Measurements from ENCODE around the gene MDFIC.
A peak's percentile ranks its signal among the peaks of the same experiment; 100 is the strongest.
"Not testable (repeated sequence)": the region's sequence is repeated elsewhere in the genome, so short reads cannot be mapped to it uniquely, and the experiment has no call there.

The MDFIC gene

GRCh38 chr7:114922026-114922651 is at the start of gene MDFIC:
Gene MDFIC, plus strand, starts transcription at chr7:114922094. Its CDS starts 940 bp downstream, at chr7:114923034.
- DNase-seq: peak; percentile 85

DNA sequence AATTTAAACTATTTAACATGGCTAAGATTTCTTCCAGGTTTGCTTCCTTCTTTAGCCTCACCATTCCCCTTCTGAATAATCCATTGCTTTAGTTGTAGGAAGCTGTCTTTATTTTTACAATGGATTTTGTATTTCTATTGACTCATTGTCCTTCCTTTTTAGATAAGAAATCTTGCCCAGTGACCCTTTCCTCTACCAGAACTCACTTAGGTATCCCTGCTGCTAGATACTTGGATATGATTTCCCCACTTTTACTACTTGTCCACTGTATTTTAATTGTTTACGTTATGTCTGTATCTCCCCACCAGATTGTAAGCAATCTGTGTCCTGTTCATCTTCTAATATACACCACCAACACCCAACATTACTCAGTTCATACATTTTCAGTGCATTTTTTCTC is 47.7 kb upstream of the MDFIC start:
- DNase-seq: no peak

DNA sequence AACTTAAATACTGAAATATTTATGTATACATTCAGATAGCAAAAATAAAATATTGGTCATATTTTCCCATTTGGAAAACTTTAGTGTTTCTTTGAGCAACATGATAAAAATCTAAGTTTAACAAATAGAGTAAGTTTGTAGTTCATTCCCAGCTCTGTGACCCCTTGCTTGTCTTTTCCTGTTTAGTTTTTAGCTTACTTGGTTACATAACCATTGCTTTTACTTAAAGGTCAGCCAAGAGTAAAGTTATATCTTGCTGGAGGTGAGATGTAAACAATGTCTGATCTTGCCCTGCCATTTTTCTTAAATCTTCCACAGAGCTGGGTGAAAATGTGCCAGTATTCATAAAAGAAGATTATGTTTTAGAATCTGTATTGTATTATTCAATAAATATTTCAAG is 46.7 kb upstream of the MDFIC start:
- no peak for DNase-seq

DNA sequence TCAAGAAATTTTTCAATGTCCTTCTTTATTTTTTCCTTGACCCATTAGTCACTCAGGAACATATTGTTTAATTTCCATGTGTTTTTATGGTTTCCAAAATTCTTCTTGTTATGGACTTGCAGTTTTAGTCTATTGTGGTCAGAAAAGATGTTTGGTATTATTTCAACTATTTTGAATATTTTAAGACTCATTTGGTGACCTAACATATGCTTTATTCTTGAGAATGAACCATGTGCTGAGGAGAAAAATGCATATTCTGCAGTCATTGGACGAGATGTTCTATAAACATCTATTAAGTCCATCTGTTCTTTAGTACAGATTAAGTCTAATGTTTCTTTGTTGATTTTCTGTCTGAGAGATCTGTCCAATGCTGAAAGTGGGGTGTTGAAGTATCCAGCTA is 42.3 kb upstream of the MDFIC start:
- DNase-seq: no peak

- no peak for DNase-seq
Measured at GRCh38 chr7:114885836-114886235, 36.1 kb upstream of the MDFIC start.

DNA sequence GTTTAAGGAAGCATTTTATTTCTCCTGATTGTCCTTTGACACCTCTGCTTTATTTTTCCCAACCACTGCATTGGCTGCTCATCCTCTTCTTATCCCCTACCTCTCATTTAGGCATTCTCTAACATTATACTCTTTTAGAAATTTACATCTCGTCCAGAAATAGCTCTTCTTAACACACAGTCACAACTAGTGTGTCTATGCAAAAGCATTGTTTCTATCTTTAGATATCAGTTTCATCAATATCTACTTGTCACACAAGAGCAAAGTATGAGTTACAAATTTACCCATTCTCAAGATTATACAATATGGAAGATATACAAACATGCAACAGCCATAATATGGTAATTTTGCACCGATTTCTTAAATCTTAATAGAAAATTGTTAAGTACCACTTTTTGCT is 35.7 kb upstream of the MDFIC start:
- no peak for DNase-seq

DNA sequence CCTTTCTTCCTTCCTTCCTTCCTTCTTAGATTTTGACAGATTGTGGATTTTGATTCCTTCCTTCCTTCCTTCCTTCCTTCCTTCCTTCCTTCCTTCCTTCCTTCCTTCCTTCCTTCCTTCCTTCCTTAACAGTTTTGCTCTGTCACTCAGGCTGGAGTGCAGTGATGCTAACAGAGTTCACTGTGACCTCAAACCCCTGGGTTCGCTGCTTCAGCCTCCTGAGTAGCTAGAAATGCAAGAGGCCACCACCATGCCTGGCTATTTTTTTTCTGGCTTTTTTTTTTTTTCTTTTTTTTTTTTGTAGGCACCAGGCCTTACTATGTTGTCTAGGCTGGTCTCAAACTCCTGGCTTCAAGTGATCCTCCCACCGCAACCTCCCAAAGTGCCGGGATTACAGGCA is 32.8 kb upstream of the MDFIC start:
- not testable (repeated sequence) for DNase-seq

DNA sequence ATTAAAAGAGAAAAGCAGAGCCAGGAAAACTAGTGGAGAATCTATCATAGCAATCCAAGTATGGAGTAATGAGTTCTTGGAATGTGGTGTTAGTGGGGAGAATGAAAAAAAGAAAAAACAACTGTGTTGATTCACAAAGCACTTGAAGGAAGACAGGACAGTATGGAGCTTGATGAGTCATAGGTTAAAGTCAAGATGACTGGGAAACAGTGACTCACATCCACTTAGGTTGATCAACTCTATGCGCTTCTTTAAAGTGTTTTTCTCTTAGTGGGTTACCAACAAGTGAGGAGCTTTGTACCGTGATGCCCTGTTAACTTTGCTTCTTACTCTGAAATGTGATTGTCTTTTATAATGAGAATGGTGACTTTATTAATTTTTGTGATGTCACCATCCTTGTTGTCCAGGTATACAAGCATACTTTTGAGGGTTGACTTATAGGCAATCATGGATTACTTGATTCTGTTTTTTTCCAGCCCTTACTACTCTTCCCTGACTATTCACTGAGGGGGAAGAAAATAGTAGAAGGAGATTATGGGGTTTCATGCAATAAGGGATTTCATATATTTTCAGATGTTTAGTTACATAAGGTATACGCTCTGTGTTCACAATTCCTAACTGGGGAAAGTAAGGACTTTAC is 32.1 kb upstream of the MDFIC start:
- no peak for DNase-seq

DNA sequence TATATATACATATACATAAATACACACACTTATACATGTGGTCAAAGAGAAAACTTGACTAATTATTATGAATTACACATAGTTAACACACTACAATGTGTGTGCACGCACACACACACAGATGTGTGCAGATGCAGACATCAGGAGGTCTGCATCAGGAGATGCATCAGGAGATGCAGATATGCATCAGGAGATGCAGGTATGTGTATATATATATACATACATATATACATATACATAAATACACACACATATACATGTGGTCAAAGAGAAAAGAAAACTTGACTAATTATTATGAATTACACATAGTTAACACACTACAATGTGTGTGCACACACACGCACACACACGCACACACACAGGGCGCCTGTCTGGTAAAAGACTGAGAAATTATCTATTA is 31.3 kb upstream of the MDFIC start:
- no peak for DNase-seq

- no peak for DNase-seq
Measured at GRCh38 chr7:114900127-114900526, 21.8 kb upstream of the MDFIC start.

- DNase-seq: no peak
Measured at GRCh38 chr7:114901771-114902170, 20.1 kb upstream of the MDFIC start.

- DNase-seq: no peak
Measured at GRCh38 chr7:114903131-114903530, 18.8 kb upstream of the MDFIC start.

DNA sequence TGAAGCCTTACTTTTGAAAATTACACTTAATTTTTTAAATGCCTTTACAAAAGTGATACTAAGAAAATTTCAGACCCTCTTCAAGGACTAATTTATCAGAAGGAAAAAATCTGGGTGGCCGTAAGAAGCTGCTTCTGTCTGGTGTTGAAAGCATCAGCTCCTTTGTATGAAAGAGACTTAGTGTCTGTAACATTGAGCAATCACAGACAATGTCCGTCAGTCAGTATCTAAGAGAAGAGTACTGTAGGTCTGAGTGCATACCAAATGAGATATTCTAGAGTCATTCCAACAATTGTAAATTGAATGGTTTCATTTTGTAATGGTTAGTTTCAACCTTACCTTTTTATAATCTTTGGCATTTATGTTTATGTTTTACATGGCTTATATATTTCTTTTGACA is 11.1 kb upstream of the MDFIC start:
- no peak for DNase-seq

DNA sequence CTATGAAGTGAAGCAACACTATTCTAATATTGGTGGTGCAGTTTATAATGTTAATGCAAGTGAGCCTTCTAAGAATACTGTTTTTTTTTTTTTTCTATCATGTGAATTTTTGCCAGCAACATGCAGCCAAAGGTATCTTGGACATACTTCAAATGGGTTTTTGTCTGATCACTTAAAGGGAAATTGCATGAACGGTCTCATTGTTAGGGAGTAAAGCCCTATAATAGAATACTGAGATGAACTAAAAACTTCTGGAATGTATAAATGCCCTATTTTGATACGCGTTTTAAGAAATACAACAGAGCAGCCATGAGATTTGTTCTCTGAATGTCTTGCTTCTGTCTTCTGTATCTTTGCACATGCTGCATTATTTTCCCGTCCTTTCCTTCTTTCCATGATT is 10.5 kb upstream of the MDFIC start:
- DNase-seq: no peak

GRCh38 chr7:114916261-114916892 is 5.5 kb upstream of the MDFIC start:
- no peak for DNase-seq

- DNase-seq: no peak
Measured at GRCh38 chr7:114917211-114917839, 4.6 kb upstream of the MDFIC start.

DNA sequence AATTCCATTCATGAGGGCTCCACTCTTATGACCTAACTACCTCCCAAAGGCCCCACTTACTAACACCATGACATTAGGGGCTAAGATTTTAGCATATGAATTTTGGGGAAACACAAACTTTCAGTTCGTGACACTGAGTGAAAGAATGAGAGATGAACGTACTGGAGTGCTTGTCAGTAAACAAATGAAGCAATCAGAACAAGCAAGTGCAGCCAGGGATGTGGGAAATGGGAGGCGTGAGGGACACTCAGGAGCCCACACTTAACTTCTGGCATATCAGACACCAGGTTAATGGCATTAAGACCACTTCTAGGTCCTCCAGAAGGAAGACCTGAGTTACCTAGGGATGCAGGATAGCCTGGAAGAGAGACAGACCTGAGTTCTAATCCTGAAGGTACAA is 2.3 kb upstream of the MDFIC start:
- no peak for DNase-seq

DNA sequence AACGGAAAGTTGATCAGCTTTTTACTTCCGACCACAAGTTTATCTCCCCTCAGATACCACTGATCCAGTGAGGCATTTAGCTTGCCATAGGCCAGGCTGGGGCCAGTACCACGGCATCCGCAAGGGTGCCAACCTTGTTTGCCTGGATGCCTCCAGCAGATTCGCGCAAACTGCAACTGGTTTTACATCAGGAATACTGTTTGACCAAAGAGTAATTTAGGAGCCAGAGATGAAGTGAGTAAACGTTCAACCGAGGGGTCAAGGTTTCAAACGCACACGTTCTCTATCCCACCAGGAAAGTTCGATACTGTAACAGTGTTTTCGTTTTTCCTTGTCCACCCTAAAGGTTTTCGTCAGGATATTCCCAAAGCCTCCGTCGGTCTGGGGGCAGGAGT is 266 bp upstream of the MDFIC start:
- DNase-seq: no peak

GRCh38 chr7:114922652-114923402 is 933 bp downstream of the MDFIC start:
- peak; percentile 79 for DNase-seq

GRCh38 chr7:114923403-114923713 is 1.5 kb downstream of the MDFIC start:
- DNase-seq: no peak

- no peak for DNase-seq
Measured at GRCh38 chr7:114924038-114924712, 2.3 kb downstream of the MDFIC start.

GRCh38 chr7:114925434-114925833 is 3.5 kb downstream of the MDFIC start:
- DNase-seq: no peak

GRCh38 chr7:114928060-114928459 is 6.2 kb downstream of the MDFIC start:
- DNase-seq: no peak

Measured in right forelimb (tissue), 1 donor.